Astrocyte of the cerebellum (primary cell): ENCODE data around the gene RPL36.

Source experiments
- DNase-seq: peaks from one replicate; pipeline ENCODE4 v3.0.0-alpha.2; 2011; ENCODE audit warnings: low read depth
- H3K4me3 ChIP-seq: 2 replicates; pipeline ENCODE4 v1.5.1; 2011; ENCODE audit warnings: mild to moderate bottlenecking, low read depth, low read length, moderate library complexity
- in situ Hi-C: cut with HindIII; loops from 2 replicates; pipeline ENCODE4 v1.10.0; 2017; ENCODE audit warnings: low sequenced_read_pairs
- TF ChIP-seq, protein P1 (sequence below): IDR thresholded peaks from 2 replicates; pipeline ENCODE4 v1.5.1; 2012; ENCODE audit warnings: low read length, low read depth, moderate library complexity, mild to moderate bottlenecking; ENCODE audit errors: missing control alignments

RPL36 gene

GRCh38 chr19:5705552-5705951, 15.5 kb downstream of the RPL36 start:
- in situ Hi-C loops = no loop called here

GRCh38 chr19:5706876-5707573, 16.9 kb downstream of the RPL36 start:
- no peak overlapping the region for H3K4me3 ChIP-seq
- no peak for DNase-seq
- in situ Hi-C loops = no loop called here
- TF ChIP-seq, protein P1, sequence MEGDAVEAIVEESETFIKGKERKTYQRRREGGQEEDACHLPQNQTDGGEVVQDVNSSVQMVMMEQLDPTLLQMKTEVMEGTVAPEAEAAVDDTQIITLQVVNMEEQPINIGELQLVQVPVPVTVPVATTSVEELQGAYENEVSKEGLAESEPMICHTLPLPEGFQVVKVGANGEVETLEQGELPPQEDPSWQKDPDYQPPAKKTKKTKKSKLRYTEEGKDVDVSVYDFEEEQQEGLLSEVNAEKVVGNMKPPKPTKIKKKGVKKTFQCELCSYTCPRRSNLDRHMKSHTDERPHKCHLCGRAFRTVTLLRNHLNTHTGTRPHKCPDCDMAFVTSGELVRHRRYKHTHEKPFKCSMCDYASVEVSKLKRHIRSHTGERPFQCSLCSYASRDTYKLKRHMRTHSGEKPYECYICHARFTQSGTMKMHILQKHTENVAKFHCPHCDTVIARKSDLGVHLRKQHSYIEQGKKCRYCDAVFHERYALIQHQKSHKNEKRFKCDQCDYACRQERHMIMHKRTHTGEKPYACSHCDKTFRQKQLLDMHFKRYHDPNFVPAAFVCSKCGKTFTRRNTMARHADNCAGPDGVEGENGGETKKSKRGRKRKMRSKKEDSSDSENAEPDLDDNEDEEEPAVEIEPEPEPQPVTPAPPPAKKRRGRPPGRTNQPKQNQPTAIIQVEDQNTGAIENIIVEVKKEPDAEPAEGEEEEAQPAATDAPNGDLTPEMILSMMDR = no peak

More at GRCh38 chr19:5705552-5705951, 15.5 kb downstream of the RPL36 start:
- no peak for DNase-seq
- TF ChIP-seq, protein P1 = no peak
- H3K4me3 ChIP-seq = no peak overlapping the region

- TF ChIP-seq, protein P1 = no peak
- no peak overlapping the region for H3K4me3 ChIP-seq
- DNase-seq = no peak
- in situ Hi-C loops = no loop called here
These were observed 17.8 kb downstream of the RPL36 start for GRCh38 chr19:5707576-5708575.

GRCh38 chr19:5711025-5711424, 20.9 kb downstream of the RPL36 start:
- in situ Hi-C loops = no loop called here
- DNase-seq = no peak
- H3K4me3 ChIP-seq = no peak overlapping the region
- TF ChIP-seq, protein P1 = no peak

DNA sequence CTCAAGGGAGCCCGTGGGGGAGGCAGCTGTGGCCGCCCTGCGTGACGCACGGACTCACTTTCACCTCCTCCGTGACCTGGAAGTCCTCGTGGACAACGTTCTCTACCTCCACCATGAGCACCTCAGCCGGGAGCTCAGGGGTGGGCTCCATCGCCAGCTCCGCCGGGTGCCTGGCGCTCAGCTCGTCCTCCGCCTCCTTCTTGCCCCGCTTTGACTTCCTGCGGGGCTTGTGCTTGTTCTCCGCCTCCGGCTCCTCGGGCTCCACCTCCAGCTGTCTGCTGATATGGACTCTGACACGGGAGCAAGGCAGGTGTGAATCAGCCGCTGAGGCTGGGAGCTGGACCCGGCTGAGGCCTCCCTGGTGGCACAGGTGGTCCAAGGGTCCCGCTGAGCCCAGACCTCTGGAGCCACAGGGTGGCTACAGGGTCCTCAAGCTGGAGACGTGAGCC, 21.6 kb downstream of the RPL36 start:
- DNase-seq = no peak
- TF ChIP-seq, protein P1 = no peak
- in situ Hi-C loops = no loop called here
- no peak overlapping the region for H3K4me3 ChIP-seq

DNA sequence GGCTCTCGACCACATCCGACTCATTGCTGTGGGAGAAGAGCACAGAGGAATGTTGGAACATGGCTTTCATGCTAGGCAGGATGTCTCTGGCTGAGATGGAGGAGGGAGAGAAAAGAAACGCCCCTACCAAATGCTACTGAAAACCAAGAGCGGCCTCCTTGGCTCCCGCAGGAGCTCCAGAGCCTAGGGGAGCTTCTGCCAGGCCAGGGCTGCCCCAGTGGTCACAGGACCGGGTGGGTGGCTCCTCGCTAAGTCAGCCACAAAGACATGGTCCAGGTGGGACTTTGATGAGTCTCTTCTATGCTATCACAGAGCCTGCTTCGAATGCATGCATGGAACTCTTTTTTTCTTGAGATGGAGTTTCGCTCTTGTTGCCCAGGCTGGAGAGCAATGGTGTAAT, 23.1 kb downstream of the RPL36 start:
- DNase-seq = no peak
- TF ChIP-seq, protein P1 = no peak
- in situ Hi-C loops = no loop called here
- H3K4me3 ChIP-seq = no peak overlapping the region
